T1000 (cell line): Measurements from ENCODE around the gene HBG2.
"Not testable (repeated sequence)": the region's sequence is repeated elsewhere in the genome, so short reads cannot be mapped to it uniquely, and the experiment has no call there.

Source experiments
- DNase-seq: peaks from one replicate; lab custom pipeline; 2025; ENCODE audit warnings: mixed read lengths; lab: John Stamatoyannopoulos, UW

The HBG2 gene

GRCh38 chr11:5249807-5250396 lies 4.7 kb downstream of the HBG2 start, which contains the start of gene HBG1:
Gene HBG1, minus strand, starts transcription at chr11:5249857. Its CDS starts 53 bp downstream, at chr11:5249804.
- not testable (repeated sequence) for DNase-seq

- not testable (repeated sequence) for DNase-seq
Observed at GRCh38 chr11:5248498-5248897, 6.1 kb downstream of the HBG2 start.

GRCh38 chr11:5247472-5248192 lies 6.9 kb downstream of the HBG2 start:
- DNase-seq, result no peak

DNA sequence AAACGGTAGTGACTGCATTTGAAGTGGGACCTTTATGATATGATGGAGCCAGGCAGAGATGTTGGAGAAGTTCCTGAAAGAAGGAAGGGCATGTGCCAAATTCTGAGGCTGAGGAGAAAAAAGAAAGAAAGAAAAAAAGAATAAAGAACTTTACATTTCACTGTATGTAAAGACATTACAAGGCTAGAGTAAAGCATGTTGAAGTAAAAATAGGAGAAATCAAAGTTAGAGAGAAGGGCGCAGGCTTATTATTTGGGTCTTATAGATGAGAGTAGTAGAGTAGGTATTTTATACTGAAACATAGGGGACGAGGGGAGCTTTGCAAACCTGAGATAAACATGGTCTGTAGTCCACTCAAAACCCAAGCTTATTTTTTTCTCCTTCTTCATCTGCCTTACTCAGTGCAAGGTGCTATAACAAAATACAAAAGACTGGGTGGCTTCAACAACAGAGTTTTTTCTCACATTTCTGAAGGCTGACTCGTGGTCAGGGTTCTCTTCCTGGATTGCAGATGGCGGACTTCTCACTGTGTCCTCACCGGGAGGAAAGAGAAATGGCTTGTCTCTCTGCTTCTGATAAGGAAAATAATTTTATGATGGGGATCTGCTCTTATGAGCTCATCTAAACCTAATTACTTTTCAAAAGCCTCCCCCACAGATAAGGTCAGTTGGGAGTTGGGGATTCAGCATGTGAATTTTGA lies 7.7 kb downstream of the HBG2 start:
- DNase-seq, result no peak

DNA sequence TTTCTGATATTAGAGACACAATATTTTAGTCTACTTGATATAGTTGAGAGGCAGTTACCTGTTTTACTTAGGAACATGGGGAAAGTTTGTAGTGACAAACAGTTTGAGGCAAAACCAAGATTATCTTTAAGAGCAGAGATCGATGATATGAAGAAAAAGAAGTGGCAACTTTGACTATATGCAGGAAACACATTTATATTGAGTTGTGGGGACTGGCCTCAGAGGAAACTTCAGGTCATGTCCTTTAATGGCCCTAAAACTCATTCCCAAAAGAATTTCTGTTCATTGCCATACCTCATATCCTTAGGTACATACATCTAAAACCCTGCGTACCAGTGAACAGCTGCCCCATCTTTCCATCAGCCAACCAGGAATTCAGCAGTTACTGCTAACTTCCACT lies 9.4 kb downstream of the HBG2 start:
- DNase-seq, result no peak

- no peak for DNase-seq
Observed at GRCh38 chr11:5243816-5244180, 10.8 kb downstream of the HBG2 start.

GRCh38 chr11:5242933-5243815 lies 11.4 kb downstream of the HBG2 start:
- no peak for DNase-seq

GRCh38 chr11:5242208-5242607 lies 12.4 kb downstream of the HBG2 start:
- DNase-seq, result no peak

- DNase-seq, result no peak
Observed at GRCh38 chr11:5241458-5241857, 13.1 kb downstream of the HBG2 start.

GRCh38 chr11:5240458-5240857 lies 14.1 kb downstream of the HBG2 start:
- no peak for DNase-seq

DNA sequence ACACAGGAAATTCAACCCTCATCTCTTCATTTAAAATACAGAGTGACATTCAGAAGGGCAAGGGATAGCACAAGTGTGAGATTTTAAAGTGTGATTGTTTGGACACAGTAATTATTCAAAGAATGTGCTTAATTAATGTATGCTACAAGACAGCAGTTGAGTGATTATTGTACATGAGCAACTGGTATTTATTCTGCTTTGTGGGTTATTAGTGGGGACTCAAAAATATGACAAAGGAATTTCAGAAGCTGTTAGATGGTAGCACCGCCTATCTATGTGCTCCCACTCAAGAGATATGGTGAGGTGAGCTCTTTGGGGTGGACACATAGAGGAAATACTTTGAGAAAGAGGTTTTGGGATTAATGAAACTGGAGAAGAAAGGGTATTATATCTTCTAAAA lies 14.5 kb downstream of the HBG2 start:
- DNase-seq, result no peak

- DNase-seq, result no peak
Observed at GRCh38 chr11:5239046-5239445, 15.5 kb downstream of the HBG2 start.

DNA sequence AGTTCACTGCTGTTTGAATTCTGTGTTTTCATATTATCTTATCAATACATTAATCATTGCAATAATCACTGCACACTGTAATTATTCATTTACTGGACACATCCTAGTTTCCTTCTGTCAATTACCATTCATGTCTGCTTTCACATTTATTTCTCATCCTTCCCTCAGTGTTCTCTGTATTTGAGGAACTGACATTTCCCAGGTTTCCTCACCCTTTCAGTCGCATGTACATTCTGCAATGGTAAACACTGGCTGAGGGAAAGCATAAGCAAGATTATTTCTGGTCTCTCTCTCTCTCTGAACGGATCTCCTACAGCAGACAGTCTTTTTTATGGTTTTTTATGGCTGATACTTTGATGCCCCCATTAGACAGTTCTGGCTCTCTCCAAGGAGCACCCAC lies 16.1 kb downstream of the HBG2 start:
- DNase-seq, result no peak

- no peak for DNase-seq
Observed at GRCh38 chr11:5237420-5237819, 17.2 kb downstream of the HBG2 start.

- DNase-seq, result no peak
Observed at GRCh38 chr11:5235364-5236095, 19.1 kb downstream of the HBG2 start.

- DNase-seq, result no peak
Observed at GRCh38 chr11:5234381-5234834, 20.2 kb downstream of the HBG2 start, which contains the start of gene HBD. Gene HBD, minus strand, starts transcription at chr11:5234483. Its CDS starts 50 bp downstream, at chr11:5234433.

DNA sequence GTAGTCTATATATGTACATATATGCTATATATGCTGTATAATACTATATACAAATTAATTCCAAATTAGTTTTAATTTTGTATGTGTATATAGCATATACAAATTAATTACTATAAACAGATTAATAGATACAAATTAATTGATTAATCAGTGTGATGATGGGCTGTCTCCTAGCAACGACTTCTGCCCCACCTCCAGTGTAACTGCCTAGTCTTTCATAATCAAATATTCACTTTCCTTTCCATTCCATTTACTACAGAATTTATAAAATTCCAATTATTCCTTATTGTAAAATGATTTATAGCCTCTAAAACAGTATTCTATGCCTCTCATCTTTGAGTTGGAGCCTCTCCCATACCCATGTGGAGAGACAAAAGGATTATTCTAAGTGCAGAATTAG lies 21.3 kb downstream of the HBG2 start:
- DNase-seq, result no peak

DNA sequence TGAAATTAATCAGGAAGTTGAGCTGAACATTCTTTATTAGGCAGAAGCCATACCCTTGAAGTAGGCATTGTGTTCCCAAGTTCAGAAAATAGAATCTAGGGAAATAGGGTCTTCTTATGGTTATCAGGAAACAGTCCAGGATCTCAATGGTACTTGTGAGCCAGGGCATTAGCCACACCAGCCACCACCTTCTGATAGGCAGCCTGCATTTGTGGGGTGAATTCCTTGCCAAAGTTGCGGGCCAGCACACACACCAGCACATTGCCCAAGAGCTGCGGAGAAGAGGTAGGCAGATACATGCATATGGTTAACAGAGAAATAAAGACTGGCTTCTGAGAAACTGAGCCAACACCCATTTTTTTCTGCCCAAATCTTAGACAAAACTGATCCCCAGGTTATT lies 21.8 kb downstream of the HBG2 start:
- no peak for DNase-seq

DNA sequence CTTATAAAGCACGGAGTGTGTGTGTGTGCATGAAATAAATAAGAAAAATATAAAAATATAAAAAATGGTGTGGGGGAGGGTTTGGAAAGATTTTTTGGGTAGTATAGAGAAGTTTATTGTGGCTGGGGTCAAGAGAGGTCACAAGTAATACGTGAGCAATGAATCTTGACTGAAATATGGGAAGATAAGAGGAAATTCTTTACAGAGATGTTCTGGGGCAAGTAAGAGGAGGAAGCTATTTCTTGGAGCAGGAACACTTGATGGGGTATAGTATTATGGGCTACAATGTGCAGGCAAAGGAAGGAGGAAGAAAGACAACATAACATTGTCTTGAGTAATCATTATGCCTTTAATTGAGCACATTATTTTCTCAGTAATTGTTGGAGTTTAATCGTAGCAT lies 22.4 kb downstream of the HBG2 start:
- DNase-seq, result no peak

DNA sequence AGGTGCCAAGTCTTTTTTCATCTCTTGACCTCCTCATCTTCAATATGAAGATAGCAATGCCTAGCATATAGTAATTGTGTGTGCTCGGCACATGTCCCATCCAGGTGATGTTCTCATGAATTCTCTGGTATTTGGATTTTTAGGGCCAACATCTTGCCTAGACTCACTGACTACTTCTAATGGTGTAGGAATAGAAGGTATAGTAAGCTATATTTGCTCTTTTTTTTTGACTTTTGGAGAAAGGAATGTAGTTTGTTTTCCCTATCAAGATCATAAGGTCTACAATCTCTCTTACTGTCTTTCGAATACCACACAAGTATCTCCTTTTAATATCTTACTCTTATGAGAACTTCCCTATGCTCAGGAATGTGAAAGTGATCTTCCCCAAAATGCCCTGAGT lies 23.5 kb downstream of the HBG2 start:
- DNase-seq, result no peak

- no peak for DNase-seq
Observed at GRCh38 chr11:5230266-5230665, 24.3 kb downstream of the HBG2 start.
